Measurements from ENCODE around the gene MAGED4. TPM values are rescaled to one million over a fixed set of nuclear protein-coding genes. Genes with fewer than 3 reads are reported as not detected.

The MAGED4 gene
- total and polyA plus RNA-seq, 10 donors = 0.61 to 4.5 (median 1.7) TPM; not detected in 1

- TF ChIP-seq POLR2A (IDR thresholded peaks at IDR 0.05) (no peak), POLR2AphosphoS5 (IDR thresholded peaks at IDR 0.05) (no peak), CTCF (IDR thresholded peaks at IDR 0.05 in 8 of 11, conservative IDR thresholded peaks at IDR 0.05 in 3 of 11) (no peak)
- Histone ChIP-seq H3K36me3 (no peaks in the 10 kb centered on the region), H3K4me3 (no peak overlapping the region), H3K27ac (no peak overlapping the region), H3K9me3 (peaks cover 0 to 16% (median 0%) of the 10 kb centered on the region in 8 donors), H3K4me1 (no peaks in the 10 kb centered on the region), H3K27me3 (replicated peaks in 1 of 7) (peaks cover 0 to 21% (median 0%) of the 10 kb centered on the region in 7 donors)
- intact Hi-C loops (cut with DNase I; ENCODE audit: low total_unique reads) = no loop called here
- WGBS, 5 donors = 68 to 93% (median 82%) methylated on average over 2 of the region's 2 CpGs
- DNase-seq = no peak
These were observed 32.9 kb downstream of the MAGED4 start for GRCh38 chrX:52217494-52218160.

- Histone ChIP-seq H3K9me3 (peaks cover 0 to 16% (median 0%) of the 10 kb centered on the region in 8 donors), H3K4me3 (no peak overlapping the region), H3K27ac (no peak overlapping the region), H3K4me1 (no peaks in the 10 kb centered on the region), H3K36me3 (no peaks in the 10 kb centered on the region), H3K27me3 (replicated peaks in 1 of 7) (peaks cover 0 to 14% (median 0%) of the 10 kb centered on the region in 7 donors)
- TF ChIP-seq CTCF (IDR thresholded peaks at IDR 0.05 in 8 of 11, conservative IDR thresholded peaks at IDR 0.05 in 3 of 11) = no peak
- no peak for TF ChIP-seq POLR2A (IDR thresholded peaks at IDR 0.05)
- TF ChIP-seq POLR2AphosphoS5 (IDR thresholded peaks at IDR 0.05) = no peak
- DNase-seq = no peak
- intact Hi-C loops (cut with DNase I; ENCODE audit: low total_unique reads) = no loop called here
These were observed 36.2 kb downstream of the MAGED4 start for GRCh38 chrX:52220936-52221335.

Small RNA genes lying within 50 kb of the gene (small RNA-seq; reads per million reads assigned to genes)
- gene SNORA11D = 0 reads per million in 4 donors

Other genes starting within 250 kb of the MAGED4 start
- gene MAGED4B, start 115.7 kb upstream of the MAGED4 start, total RNA-seq = 1 to 10 TPM; 2.9 to 9.2 (median 5.1) TPM
- gene MAGED4B, start 115.7 kb upstream of the MAGED4 start, polyA plus RNA-seq = 1 to 10 TPM; 4.5 to 9.6 (median 9.0) TPM
- gene XAGE2, start 184.1 kb downstream of the MAGED4 start, total RNA-seq = not detected
- not detected for gene XAGE2, start 184.1 kb downstream of the MAGED4 start, polyA plus RNA-seq